Placental epithelial cell (primary cell): Measurements from ENCODE around the gene VKORC1. TPM values are rescaled to one million over a fixed set of nuclear protein-coding genes. Genes with fewer than 3 reads are reported as not detected.

ENCODE experiments used
- total RNA-seq: library from RNA; depleted of rRNA; stranded (reverse); fragments of >200 nt; gene quantifications from 2 replicates; pipeline ENCODE4 v1.2.3, GENCODE V29; 2012

Gene VKORC1
- 60.9 and 83.2 TPM in 2 replicates for total RNA-seq

GRCh38 chr16:31094424-31095120 is at the start of gene VKORC1:
TSS of gene VKORC1 (minus strand) at chr16:31094797. CDS start at chr16:31094729, 68 bp downstream.

GRCh38 chr16:31135535-31136286 is 41.1 kb upstream of the VKORC1 start, which contains the start of gene PRSS8:
TSS of gene PRSS8 (minus strand) at chr16:31135727. CDS start at chr16:31135498, 229 bp downstream.

GRCh38 chr16:31117384-31118222 is 23.0 kb upstream of the VKORC1 start, which contains the start of gene KAT8:
TSS of gene KAT8 (plus strand) at chr16:31117664. CDS start at chr16:31117682, 18 bp downstream.

GRCh38 chr16:31108035-31108793 is 13.6 kb upstream of the VKORC1 start, which contains the start of gene BCKDK:
TSS of gene BCKDK (plus strand) at chr16:31108386. CDS start at chr16:31109224, 838 bp downstream.

GRCh38 chr16:31088459-31089183 is 6.0 kb downstream of the VKORC1 start, which contains the start of gene PRSS53:
TSS of gene PRSS53 (minus strand) at chr16:31088943. CDS start at chr16:31088809, 134 bp downstream.

GRCh38 chr16:31073970-31074813 is 20.4 kb downstream of the VKORC1 start, which contains the start of the genes ZNF646 and ZNF668:
TSS of gene ZNF646 (plus strand) at chr16:31074422. CDS start at chr16:31076325, 1,903 bp downstream.
TSS of gene ZNF668 (minus strand) at chr16:31074240. CDS start at chr16:31064459, 9,781 bp downstream.

Other genes with a start within 250 kb of the VKORC1 start
- gene BCL7C, start 200.7 kb downstream of the VKORC1 start, total RNA-seq: 42.0 and 53.0 TPM in 2 replicates
- 4.9 and 7.5 TPM in 2 replicates for gene CTF1, start 198.2 kb downstream of the VKORC1 start, total RNA-seq
- gene FBXL19, start 171.2 kb downstream of the VKORC1 start, total RNA-seq: 28.7 and 33.4 TPM in 2 replicates
- gene ORAI3, start 145.7 kb downstream of the VKORC1 start, total RNA-seq: 49.3 and 69.9 TPM in 2 replicates
- 4.7 and 5.0 TPM in 2 replicates for gene SETD1A, start 137.0 kb downstream of the VKORC1 start, total RNA-seq
- 13.7 and 16.5 TPM in 2 replicates for gene HSD3B7, start 109.6 kb downstream of the VKORC1 start, total RNA-seq
- gene STX1B, start 84.2 kb downstream of the VKORC1 start, total RNA-seq: 1.5 and 2.0 TPM in 2 replicates
- gene STX4, start 61.2 kb downstream of the VKORC1 start, total RNA-seq: 26.8 and 35.3 TPM in 2 replicates
- 21.2 and 37.3 TPM in 2 replicates for gene ZNF668, start 20.6 kb downstream of the VKORC1 start, total RNA-seq
- 20.3 and 26.3 TPM in 2 replicates for gene ZNF646, start 20.4 kb downstream of the VKORC1 start, total RNA-seq
- gene PRSS53, start 5.9 kb downstream of the VKORC1 start, total RNA-seq: 3.1 and 3.8 TPM in 2 replicates
- 40.8 and 43.4 TPM in 2 replicates for gene BCKDK, start 13.6 kb upstream of the VKORC1 start, total RNA-seq
- 28.3 and 31.0 TPM in 2 replicates for gene KAT8, start 22.9 kb upstream of the VKORC1 start, total RNA-seq
- gene PRSS8, start 40.9 kb upstream of the VKORC1 start, total RNA-seq: 66.0 and 67.9 TPM in 2 replicates
- 2.5 and 4.3 TPM in 2 replicates for gene PRSS36, start 55.3 kb upstream of the VKORC1 start, total RNA-seq
- gene FUS, start 85.3 kb upstream of the VKORC1 start, total RNA-seq: 48.7 and 60.4 TPM in 2 replicates
- gene PYCARD, start 108.0 kb upstream of the VKORC1 start, total RNA-seq: 51.5 and 95.4 TPM in 2 replicates
- gene TRIM72, start 119.3 kb upstream of the VKORC1 start, total RNA-seq: not detected in 2 replicates
- not detected in 2 replicates for gene PYDC1, start 122.3 kb upstream of the VKORC1 start, total RNA-seq
- gene ITGAM, start 165.2 kb upstream of the VKORC1 start, total RNA-seq: under 0.01 TPM in 1 of 2 replicates, not detected in the other